ENCODE results near the gene FGD4. TPM values are rescaled to one million over a fixed set of nuclear protein-coding genes. Genes with fewer than 3 reads are reported as not detected.

Gene FGD4
- total and polyA plus RNA-seq, 9 of the 15 experiments (the other 6 are each of a cell fraction or from before 2014, with no cell fraction given), result 0.05 to 0.51 (median 0.27) TPM

DNA sequence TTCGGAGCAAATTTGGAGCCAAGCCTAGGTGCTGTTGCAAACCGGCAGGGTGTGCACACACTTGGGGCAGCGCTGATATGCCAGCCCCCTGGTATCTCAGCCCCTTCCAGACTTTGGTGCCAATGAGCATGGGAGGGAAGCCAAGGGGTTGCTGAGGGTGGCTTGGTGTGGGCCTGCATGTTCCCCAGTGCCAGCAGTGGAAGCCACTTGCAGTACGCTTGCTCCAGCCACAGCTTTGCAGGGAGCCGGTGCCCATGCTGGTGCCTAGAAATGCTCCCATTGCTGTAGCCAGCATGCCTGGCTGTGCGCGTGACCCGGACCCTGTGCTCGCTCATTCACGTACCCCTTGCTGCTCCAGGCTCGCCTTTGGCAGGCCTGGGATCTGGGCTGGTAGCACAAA, 212.6 kb downstream of the FGD4 start:
- FAIRE-seq, result no peak
- intact Hi-C loops (cut with micrococcal nuclease) (no loop called here), in situ Hi-C loops (cut with MboI) (no loop called here)
- Histone ChIP-seq H3K27ac (ENCODE audit: extremely low read depth, low read depth, low read length) (no peak overlapping the region), H4K20me1 (replicated peaks; ENCODE audit: control insufficient read depth, insufficient read depth, low read length) (no peaks in the 10 kb centered on the region), H3K9ac (ENCODE audit: insufficient read depth in 1 of 2, low read depth in 2 of 2, low read length in 2 of 2) (peak overlapping the region in 1 of 2 experiments; percentile 12; a peak in 1 of 4 replicates), H3K9me3 (replicated peaks; ENCODE audit: control insufficient read depth, insufficient read depth, low read depth, low read length) (no peaks in the 10 kb centered on the region), H3K4me3 (no peak overlapping the region), H2AFZ (ENCODE audit: low read depth, low read length) (no peak overlapping the region), H3K4me2 (ENCODE audit: insufficient read depth, low read length) (no peak overlapping the region), H3K27me3 (ENCODE audit: control insufficient read depth in 2 of 2, insufficient read depth in 2 of 2, low read length in 2 of 2) (peaks cover 11 to 32% of the 10 kb centered on the region in 2 experiments), H3K79me2 (ENCODE audit: control insufficient read depth, insufficient read depth, low read length) (no peaks in the 10 kb centered on the region), H3K36me3 (ENCODE audit: control insufficient read depth, insufficient read depth, low read length) (no peaks in the 10 kb centered on the region), H3K9me1 (ENCODE audit: control insufficient read depth, insufficient read depth, low read length) (no peaks in the 10 kb centered on the region), H3K4me1 (replicated peaks in 1 of 2; ENCODE audit: control insufficient read depth in 2 of 2, insufficient read depth in 2 of 2, low read length in 2 of 2) (peaks cover 0 to 6% of the 10 kb centered on the region in 2 experiments; a peak in 1 of 5 replicates)
- ATAC-seq, result no peak
- BruUV-seq (replicated peaks), result no TSS peak
- ChIA-PET POLR2A (no interaction called here), CTCF (ENCODE audit: low intra/inter-chr PET ratio) (no interaction called here)
- WGBS (ENCODE audit: insufficient coverage, low coverage, missing lambda C conversion rate), result 2% methylated on average over 9 of the region's 11 CpGs
- no peak for DNase-seq (ENCODE audit: extremely low read depth in 1 of 4, low spot score in 3 of 4)
- TF ChIP-seq SMARCA5 (IDR thresholded peaks at IDR 0.05) (no peak), E2F1 (CRISPR knock-in tag; IDR thresholded peaks at IDR 0.05) (no peak), CAMTA2 (CRISPR knock-in tag; conservative IDR thresholded peaks at IDR 0.05) (no peak), NBN (IDR thresholded peaks at IDR 0.05; ENCODE audit: low read depth) (no peak), CREBBP (IDR thresholded peaks at IDR 0.05; ENCODE audit: low read depth, low read length) (no peak), RBM25 (IDR thresholded peaks at IDR 0.05; ENCODE audit: low read depth, low read length, severe bottlenecking) (no peak), NCOA6 (IDR thresholded peaks at IDR 0.05) (no peak), KDM2B (CRISPR knock-in tag; IDR thresholded peaks at IDR 0.05) (no peak), ILK (tag; IDR thresholded peaks at IDR 0.05; ENCODE audit: borderline replicate concordance, low read depth) (no peak)

All from K562 (cell line).